Islet of Langerhans (tissue), 1 donor: ENCODE data around the gene MIB2.

ENCODE experiments used
- FAIRE-seq: peaks from one replicate; lab custom pipeline; 2011; peaks lifted over from hg19 to GRCh38; lab: Jason Lieb, UNC

The MIB2 gene

GRCh38 chr1:1614954-1615255 lies 395 bp upstream of the MIB2 start:
- no peak for FAIRE-seq

DNA sequence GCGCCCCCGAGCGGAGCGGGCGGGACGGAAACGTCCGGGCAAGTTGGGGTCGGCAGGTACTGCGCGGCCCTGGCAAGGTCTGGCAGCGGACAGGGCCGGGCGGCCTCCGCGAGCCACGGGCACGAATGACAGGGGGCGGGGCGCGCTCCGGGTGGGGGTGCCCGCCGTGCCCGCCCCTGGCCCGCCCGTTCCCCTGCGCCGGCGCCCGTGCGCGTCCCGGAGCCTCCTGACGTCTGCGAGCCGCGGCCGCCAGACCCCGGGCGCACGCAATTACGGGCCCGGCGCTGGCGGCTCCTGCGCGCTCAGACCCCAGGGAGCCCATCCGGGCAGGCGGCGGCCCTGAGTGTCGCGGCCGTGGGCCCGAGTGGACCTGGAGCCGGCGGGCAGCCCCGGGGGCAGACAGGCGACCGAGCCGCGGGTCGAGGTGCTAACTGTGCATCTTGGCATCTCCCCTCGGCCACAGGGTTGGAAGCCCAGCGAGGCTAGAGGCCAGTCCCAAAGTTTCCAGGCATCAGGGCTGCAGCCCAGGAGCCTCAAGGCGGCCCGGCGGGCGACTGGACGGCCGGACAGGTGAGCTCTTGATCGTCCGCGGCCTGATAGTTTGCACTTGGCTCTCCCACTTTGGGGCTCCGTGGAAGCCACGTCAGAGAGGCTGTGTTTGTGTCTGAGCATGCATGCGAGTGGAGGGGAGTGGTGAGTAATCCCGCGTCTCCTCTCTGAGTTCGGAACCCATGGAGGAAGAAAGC lies 918 bp downstream of the MIB2 start:
- no peak for FAIRE-seq

DNA sequence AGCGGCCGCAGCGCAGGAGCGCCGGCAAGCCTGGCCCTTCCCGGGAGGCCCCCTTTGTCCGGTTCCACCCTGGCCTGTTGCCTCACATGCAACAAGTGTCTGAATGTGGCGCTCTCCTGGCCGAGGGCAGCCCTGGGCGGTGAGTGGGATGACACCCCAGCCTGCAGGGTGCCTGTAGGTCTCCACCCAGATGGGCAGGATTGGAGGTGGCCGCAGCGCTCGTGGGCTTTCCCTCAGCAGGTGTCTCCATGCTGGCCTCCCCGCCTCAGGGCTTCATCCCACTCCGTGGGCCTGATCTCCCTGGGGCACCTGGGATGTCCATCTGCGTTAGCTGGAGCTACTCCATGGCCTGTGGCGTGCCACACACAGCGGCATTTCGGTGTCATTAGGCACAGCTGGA lies 1.5 kb downstream of the MIB2 start:
- FAIRE-seq = no peak

DNA sequence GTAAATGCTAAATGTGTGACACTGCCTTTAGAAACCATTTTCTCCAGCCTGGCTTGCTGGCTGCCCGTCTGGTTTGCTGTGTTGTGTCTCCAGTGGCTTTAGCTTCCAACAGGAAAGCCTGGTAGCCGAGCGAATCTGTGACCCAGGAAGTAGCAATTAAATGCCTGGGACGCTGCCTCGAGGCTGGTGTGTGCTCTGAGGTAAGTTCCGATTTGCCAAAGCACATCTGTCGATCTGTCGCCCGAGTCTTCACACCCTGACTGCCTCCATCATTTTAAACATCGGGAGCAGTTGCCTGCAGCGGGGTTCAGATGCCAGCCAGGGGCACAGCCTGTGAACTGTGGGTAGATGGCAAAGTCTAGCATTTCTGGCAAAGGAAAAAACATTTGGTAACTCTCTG lies 2.2 kb downstream of the MIB2 start:
- no peak for FAIRE-seq

- FAIRE-seq = no peak
Measured at GRCh38 chr1:1617925-1618324, 2.6 kb downstream of the MIB2 start.

GRCh38 chr1:1618396-1619068 lies 3.2 kb downstream of the MIB2 start:
- no peak for FAIRE-seq

- no peak for FAIRE-seq
Measured at GRCh38 chr1:1619917-1620361, 4.6 kb downstream of the MIB2 start.

DNA sequence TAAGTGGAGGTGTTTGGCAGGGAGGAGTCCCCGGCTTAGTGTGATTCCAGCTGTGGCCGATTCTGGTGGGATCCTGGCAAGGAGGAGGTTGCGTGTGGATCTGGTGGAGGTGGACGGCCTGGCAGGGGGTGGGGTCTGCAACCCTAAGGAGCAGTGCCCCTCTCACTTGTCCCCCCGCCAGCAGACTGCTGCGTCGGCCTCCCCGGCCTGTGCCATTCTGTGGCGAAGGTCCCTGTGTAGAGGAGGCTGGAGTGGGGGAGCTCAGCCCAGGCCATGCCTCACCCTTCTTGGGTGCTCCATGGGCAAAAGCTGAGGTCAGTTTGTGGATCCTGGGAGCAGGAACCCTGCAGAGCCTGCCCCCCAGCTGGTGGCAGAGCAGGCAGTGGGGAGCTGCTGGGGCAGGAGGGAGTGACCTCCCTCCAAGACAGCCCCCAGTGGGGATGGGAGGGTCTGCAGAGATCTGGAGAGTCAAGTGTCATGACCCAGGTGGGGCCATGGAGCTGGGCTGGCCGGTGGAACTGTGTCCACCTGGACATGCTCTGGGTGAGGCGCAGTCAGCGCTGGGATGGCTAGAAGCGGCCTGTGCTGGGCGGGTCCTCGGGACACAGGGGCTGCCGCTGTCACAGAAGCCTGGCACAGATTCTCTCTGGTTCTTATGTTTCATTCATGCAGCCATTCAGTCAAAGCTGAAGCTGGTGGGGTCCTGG lies 5.3 kb downstream of the MIB2 start:
- no peak for FAIRE-seq

DNA sequence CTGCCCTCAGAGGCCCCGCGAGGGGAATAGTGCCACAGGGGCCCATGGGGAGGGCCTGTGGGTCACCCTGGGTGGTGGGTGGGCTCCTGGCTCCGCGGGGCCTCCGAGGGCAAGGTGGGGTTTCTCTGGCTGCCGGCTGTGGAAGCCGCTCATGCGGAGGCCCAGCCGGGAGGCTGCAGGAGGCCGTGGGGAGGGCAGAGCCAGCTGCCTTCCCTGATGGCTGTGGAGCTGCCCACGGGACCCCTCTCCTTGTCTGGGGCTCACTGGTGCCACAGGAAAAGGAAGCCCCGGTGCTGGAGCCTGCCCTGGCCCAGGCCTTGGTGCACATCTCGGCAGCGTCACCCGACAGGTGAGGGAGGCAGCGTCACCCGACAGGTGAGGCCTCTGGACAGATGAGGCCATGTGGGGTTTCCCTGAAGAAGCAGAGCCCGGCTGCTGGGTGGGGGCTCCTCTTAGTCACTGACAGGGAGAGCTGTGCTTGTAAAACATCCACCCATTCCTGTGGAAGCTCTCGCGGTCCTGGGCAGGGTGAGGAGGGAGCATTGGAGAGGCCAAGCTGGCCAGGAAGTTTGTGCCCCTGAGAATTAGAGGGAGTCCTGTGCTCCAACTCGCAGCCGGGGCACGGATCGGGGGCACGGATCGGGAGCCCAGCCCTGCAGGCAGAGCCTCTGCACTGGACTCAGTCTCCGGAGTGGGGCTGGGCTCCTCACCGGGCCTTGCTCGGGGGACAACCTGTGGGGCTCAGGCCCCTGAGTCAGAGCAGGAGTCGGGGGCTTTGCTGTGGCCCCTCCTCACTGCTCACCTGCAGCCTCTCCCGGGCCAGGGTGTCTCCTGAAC lies 6.1 kb downstream of the MIB2 start:
- FAIRE-seq = no peak

GRCh38 chr1:1622010-1622787 lies 6.9 kb downstream of the MIB2 start:
- no peak for FAIRE-seq

DNA sequence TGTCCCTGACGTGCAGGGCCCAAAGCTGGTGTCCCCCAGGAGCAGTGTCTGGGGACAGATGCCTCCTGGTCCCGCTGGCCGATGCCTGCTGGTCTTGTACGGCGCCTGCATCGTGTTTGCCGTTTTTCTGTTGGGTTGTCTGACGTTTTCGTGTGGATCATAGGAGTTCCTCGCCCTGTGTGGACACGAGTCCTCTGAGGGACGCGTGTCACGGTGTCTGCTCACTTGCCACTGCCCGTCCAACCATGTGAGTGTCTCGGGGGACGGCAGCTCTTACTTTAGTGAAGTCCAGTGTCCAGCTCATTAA lies 7.4 kb downstream of the MIB2 start:
- no peak for FAIRE-seq

- no peak for FAIRE-seq
Measured at GRCh38 chr1:1623181-1623630, 7.9 kb downstream of the MIB2 start.

DNA sequence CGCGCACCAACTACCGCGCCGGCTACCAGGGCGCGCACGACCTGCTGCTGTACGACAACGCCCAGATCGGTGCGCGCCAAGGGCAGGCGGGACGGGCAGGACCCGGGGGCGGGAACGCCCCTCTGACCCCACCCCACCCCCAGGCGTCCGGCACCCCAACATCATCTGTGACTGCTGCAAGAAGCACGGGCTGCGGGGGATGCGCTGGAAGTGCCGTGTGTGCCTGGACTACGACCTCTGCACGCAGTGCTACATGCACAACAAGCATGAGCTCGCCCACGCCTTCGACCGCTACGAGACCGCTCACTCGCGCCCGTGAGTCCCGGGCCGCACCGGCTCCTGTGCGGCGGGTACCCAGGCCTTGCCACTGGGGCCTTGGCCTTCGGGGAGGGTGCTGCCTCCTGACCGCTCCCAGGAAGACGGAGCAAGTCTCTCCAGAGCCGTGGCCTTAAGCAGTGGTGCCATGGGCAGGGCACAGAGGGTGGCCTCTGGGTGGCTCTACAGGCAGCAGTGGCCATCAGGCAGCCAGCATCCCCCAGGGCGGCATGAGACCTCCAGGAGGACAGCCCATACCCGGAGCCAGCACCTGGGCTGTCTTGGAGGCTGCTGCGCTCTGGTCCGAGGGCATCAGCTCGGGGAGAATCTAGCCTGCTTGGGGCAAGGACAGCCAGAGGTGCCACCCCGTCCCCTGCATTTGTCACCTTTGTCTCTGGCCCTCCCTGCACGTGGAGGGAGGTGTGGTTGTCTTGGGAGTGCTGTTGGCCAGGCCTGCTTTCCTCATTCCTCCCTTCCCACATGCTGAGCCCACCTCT lies 8.5 kb downstream of the MIB2 start:
- no peak for FAIRE-seq

- FAIRE-seq = no peak
Measured at GRCh38 chr1:1624443-1625403, 9.4 kb downstream of the MIB2 start.

DNA sequence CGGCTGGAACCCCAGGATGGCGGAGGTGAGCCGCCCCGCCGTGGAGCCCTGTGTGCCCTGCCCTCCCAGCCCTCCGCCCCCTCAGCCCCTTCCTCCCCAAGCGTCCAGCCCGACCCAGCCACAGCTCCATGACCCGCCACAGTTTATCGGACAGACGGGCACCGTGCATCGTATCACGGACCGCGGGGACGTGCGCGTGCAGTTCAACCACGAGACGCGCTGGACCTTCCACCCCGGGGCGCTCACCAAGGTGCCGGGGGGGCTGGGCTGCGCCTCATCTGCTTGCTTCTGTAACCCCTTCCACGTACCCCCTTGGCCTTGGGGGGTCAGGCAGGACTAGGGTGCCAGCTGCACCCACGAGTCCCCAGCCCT lies 10.1 kb downstream of the MIB2 start:
- FAIRE-seq = no peak

DNA sequence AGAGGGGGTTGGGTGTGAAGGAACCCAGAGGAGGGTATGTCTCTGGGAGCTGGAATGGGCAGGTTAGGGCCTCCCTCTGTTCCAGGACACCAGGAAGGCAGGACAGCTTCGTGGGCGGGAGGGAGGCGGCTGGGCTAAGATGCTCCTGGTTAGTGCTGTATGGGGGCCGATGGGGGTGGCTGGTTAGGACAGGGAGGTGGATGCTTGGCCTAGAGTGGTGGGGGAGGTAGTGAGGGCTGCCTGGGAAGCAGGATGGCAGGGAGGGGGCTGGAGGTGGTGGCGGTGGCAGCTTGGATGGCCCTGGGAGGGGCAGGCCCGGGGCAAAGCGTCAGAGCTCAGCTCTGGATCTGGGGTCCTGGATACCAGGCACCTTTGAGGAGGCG lies 10.5 kb downstream of the MIB2 start:
- no peak for FAIRE-seq

DNA sequence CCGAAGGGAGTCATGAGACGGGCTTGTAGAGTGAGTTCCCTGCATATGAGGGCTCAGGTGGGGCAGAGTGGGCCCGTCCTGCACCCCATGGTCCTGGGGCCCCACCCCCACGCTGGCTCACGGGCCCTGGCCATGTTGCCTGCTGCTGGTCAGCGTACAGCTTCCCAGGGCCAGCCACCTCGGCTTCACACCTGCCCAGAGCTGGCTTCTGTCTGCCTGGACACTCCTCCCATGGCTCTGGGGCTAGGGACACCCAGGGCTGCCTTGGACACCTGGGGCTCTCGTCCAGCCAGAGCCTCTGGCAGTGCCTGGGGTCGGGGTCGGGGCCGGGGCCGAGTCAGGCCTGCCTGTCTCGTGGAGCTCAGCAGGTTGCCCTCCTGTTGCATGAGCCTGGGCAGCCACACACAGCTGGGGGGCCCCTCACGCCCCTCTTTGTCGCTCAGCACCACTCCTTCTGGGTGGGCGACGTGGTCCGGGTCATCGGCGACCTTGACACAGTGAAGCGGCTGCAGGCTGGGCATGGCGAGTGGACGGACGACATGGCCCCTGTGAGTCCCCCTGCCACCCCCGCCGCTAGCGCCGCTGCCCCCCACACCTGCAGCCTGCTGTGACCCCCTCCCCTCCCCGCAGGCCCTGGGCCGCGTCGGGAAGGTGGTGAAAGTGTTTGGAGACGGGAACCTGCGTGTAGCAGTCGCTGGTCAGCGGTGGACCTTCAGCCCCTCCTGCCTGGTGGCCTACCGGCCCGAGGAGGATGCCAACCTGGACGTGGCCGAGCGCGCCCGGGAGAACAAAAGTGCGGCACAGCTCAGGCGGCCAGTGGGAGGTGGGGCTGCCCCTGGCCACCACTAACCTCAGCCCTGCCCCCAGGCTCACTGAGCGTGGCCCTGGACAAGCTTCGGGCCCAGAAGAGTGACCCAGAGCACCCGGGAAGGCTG lies 11.2 kb downstream of the MIB2 start:
- no peak for FAIRE-seq

GRCh38 chr1:1627261-1627828 lies 12.0 kb downstream of the MIB2 start:
- no peak for FAIRE-seq
